Pancreas (tissue), 10 donors: ENCODE measurements around the gene SEL1L3. TPM values are rescaled to one million over a fixed set of nuclear protein-coding genes. Genes with fewer than 3 reads are reported as not detected.

ENCODE experiments used
- ATAC-seq, 4 donors: fragments of 200-7000 bp; cut with Tn5 transposase; one replicate each; pipeline versions ENCODE4 v1.8.0 to v1.9.1; 2020; ENCODE audit warnings: mild to moderate bottlenecking in 4 of 4, moderate library complexity in 4 of 4
- DNase-seq, 6 donors: peaks; one replicate each; pipeline ENCODE4 v3.0.0-alpha.2; 2020
- FAIRE-seq: peaks from 2 replicates; lab custom pipeline; 2012; peaks lifted over from hg19 to GRCh38; lab: Jason Lieb, UNC
- H3K27ac ChIP-seq, 4 donors: fragments of 200-600 bp; sonication (generic); 1 replicate in 3 of 4; 2 replicates in 1 of 4; pipeline versions ENCODE4 v1.5.0 to v1.8.0; 2020
- H3K27me3 ChIP-seq, 4 donors: fragments of 200-600 bp; one replicate each; pipeline ENCODE4 v1.8.0; 2021
- H3K36me3 ChIP-seq, 3 donors: fragments of 200-600 bp; sonication (generic) in 1 of 3; one replicate each; pipeline versions ENCODE4 v1.5.0 to v1.8.0; 2020 to 2021
- H3K4me1 ChIP-seq, 3 donors: fragments of 200-600 bp; one replicate each; pipeline ENCODE4 v1.8.0; 2021
- H3K4me3 ChIP-seq, 4 donors: fragments of 200-600 bp; sonication (generic) in 2 of 4; one replicate each; pipeline versions ENCODE4 v1.5.0 to v1.8.0; 2020 to 2021
- H3K9me3 ChIP-seq, 4 donors: fragments of 200-600 bp; one replicate each; pipeline ENCODE4 v1.8.0; 2021
- WGBS, 2 donors: extraction: QIAGEN DNeasy Blood & Tissue Kit; methylation state at CpG; one replicate each; pipeline ENCODE4 v1.1.7; 2013; 5-methylcytosine and 5-hydroxymethylcytosine counted together
- intact Hi-C, 3 donors: fragments of 100-400 bp; cut with DNase I; formaldehyde crosslinking; loops; one replicate each; pipeline versions ENCODE4 v1.11.1 to v1.14.2; 2022
- polyA plus RNA-seq, 2 donors: library from polyadenylated mRNA; stranded (reverse); fragments of 200-250 nt; gene quantifications; one replicate each; pipeline ENCODE4 v1.2.3, GENCODE V29; 2013
- total RNA-seq, 6 donors: library from RNA; stranded (reverse); fragmentation: NEBNext Ultra II Directional in 4 of 6; extraction: Animal tissue kit (Norgen Biotek cat#: 25700) in 4 of 6; gene quantifications; one replicate each; pipeline versions ENCODE4 v1.2.1 to v1.2.4, GENCODE V29; 2021 to 2023
- TF ChIP-seq, protein P1 (sequence below), 4 donors: fragments of 200-600 bp; sonication (generic) in 3 of 4; IDR thresholded peaks; one replicate each; pipeline versions ENCODE4 v1.5.0 to v1.8.0; 2021; ENCODE audit warnings: antibody characterized with exemption in 4 of 4
- donor health status: healthy with polysubstance abuse.
- donor health status: DM: no; HTN: no; CAD: no; lungs with moderate emphysema.
- donor health status: DM: no; HTN: no; CAD: no.
- donor health status: control.
- donor health status: control.
- donor health status: Bipolar disorder and iron deficiency.
- donor health status: DM: yes; HTN: yes; CAD: no.
- donor health status: DM: no; HTN: no; CAD: no.
- donor health status: DM: no; HTN: no; CAD: no.
- donor health status: DM: yes; HTN: yes; CAD: no.

The SEL1L3 gene
- total and polyA plus RNA-seq, 8 donors = 18.4 to 76.7 (median 41.0) TPM

DNA sequence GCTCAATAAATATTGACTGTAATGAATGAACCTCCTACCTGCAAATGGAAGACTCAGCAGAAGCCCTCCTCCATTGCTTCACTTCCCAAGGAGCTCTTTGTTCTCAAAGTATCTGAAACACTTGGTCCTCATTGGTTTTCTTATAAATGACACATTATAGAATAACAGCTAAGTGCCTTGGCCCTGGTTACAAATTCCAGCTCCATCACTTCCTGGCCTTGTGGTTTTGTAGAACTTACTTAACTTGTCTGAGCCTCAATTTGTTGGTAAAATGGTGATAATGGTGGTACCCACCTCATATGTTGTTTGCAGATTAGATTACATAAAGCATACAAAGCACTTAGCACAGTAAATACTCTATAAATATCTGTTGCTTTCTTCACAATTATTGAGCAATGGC is 26.0 kb upstream of the SEL1L3 start:
- Histone ChIP-seq H3K27me3 (no peaks in the 10 kb centered on the region), H3K27ac (no peak overlapping the region), H3K4me1 (no peaks in the 10 kb centered on the region), H3K4me3 (no peak overlapping the region), H3K36me3 (no peaks in the 10 kb centered on the region), H3K9me3 (no peaks in the 10 kb centered on the region)
- intact Hi-C loops = no loop called here
- DNase-seq (no peak), ATAC-seq (no peak), FAIRE-seq (no peak)
- TF ChIP-seq, protein P1, sequence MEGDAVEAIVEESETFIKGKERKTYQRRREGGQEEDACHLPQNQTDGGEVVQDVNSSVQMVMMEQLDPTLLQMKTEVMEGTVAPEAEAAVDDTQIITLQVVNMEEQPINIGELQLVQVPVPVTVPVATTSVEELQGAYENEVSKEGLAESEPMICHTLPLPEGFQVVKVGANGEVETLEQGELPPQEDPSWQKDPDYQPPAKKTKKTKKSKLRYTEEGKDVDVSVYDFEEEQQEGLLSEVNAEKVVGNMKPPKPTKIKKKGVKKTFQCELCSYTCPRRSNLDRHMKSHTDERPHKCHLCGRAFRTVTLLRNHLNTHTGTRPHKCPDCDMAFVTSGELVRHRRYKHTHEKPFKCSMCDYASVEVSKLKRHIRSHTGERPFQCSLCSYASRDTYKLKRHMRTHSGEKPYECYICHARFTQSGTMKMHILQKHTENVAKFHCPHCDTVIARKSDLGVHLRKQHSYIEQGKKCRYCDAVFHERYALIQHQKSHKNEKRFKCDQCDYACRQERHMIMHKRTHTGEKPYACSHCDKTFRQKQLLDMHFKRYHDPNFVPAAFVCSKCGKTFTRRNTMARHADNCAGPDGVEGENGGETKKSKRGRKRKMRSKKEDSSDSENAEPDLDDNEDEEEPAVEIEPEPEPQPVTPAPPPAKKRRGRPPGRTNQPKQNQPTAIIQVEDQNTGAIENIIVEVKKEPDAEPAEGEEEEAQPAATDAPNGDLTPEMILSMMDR (IDR thresholded peaks at IDR 0.05) = no peak

DNA sequence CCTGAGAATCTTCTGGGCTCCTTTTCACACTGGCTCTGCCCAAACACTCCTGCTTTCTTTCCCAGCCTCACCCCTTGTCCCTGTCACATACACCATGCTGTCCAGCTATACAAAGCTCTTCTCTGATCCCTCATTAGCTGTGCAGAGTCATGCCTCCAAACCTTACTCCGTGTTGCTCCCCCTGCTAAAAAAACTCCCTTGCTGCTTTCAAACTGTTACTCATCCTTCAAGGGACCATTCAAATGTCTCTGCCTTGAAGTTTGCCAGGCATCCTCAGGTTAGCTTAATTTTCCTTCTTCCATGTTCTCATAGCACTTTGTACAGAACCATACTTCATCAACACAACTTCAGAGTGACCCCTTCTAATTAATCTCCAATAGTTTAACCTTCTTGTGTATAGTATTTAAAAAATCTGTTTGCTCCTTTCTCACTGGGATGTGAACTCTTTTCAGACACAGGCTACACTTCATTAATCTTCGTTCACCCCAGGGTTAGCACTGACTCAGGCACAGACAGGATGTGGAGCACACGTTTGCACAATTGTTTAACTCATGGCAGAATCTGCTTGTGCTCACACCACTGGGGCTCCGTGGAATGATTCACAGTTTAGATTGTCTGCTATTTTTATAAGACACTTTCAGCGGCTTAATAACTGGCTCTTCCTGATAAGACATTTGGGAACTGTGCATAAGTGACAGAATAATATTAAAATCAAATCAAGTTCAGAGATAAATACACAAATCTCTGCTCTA is 21.4 kb upstream of the SEL1L3 start:
- H3K4me1 ChIP-seq = no peaks in the 10 kb centered on the region
- no peak for FAIRE-seq
- no peak overlapping the region for H3K4me3 ChIP-seq
- H3K27me3 ChIP-seq = no peaks in the 10 kb centered on the region
- WGBS, 2 donors = 50 to 58% methylated on average over 5 of the region's 5 CpGs
- H3K9me3 ChIP-seq = no peaks in the 10 kb centered on the region
- DNase-seq = no peak
- H3K27ac ChIP-seq = no peak overlapping the region
- intact Hi-C loops = no loop called here
- ATAC-seq = peak in 1 of 4 donors; percentile 22
- no peaks in the 10 kb centered on the region for H3K36me3 ChIP-seq
- TF ChIP-seq, protein P1 (IDR thresholded peaks at IDR 0.05) = no peak

DNA sequence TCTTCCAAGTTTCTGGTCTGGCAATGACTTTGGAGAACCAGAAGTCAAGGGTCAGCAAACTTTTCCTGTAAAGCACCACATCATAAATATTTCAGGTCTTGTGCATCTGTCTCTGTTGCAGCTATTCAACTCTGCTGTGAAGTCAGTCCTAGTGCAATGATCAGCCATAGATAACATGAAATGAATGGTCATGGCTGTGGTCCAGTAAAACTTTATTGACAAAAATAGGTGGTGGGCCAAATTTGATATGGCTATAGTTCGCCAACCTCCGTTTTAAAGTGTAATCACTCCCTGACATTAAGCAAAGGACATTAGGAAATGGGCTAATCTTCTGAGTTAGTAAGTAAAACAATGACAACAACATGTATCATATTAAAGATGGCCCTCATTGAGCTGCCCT is 20.8 kb upstream of the SEL1L3 start:
- ATAC-seq (no peak), FAIRE-seq (no peak), DNase-seq (no peak)
- no peaks in the 10 kb centered on the region for H3K9me3 ChIP-seq
- no peaks in the 10 kb centered on the region for H3K36me3 ChIP-seq
- H3K4me3 ChIP-seq = no peak overlapping the region
- H3K27me3 ChIP-seq = no peaks in the 10 kb centered on the region
- no peak overlapping the region for H3K27ac ChIP-seq
- H3K4me1 ChIP-seq = no peaks in the 10 kb centered on the region
- TF ChIP-seq, protein P1 (IDR thresholded peaks at IDR 0.05) = no peak
- 62 to 63% methylated on average over 2 of the region's 2 CpGs for WGBS, 2 donors
- intact Hi-C loops = no loop called here

DNA sequence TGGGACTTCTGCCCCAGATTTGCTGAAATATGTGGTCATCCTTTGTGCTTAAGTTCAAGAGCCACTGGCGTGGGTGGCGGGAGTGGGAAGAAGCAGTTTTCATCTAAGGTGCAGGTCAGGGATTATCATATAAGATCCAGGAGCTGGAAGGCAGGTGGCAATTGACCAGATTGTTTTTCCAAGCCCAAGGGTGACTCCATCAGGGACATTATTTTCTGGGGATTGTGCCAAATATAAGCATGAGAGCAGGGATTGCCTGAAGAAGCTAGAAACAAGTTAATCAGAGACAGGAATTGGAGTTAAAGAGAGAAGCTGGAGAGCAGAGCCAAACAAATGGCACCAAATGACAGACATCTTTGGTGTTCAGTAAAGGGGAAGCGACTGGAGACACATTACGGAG is 19.4 kb upstream of the SEL1L3 start:
- FAIRE-seq (no peak), DNase-seq (no peak), ATAC-seq (no peak)
- H3K4me3 ChIP-seq = no peak overlapping the region
- intact Hi-C loops = no loop called here
- H3K4me1 ChIP-seq = no peaks in the 10 kb centered on the region
- H3K36me3 ChIP-seq = no peaks in the 10 kb centered on the region
- TF ChIP-seq, protein P1 (IDR thresholded peaks at IDR 0.05) = no peak
- H3K27ac ChIP-seq = no peak overlapping the region
- 83 to 95% methylated on average over 4 of the region's 4 CpGs for WGBS, 2 donors
- no peaks in the 10 kb centered on the region for H3K27me3 ChIP-seq
- no peaks in the 10 kb centered on the region for H3K9me3 ChIP-seq

DNA sequence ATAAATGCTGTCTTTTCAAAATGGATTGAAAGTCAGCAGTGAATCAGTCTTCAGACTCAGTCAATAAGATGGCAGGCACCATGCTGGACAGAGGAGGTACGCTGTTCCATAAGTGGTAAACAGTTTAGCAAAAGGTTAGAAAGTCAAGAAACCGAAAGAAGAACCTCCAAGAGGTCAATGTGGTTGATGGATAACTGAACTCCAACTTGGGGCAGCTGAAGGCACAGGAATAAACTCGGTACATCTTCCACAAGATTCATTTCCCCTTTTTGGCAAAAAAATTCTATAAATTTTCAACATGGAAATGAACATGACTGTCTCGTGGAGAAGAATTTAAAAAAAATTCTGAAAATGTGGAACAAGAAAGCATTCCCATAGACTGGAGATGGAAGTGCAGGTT is 18.4 kb upstream of the SEL1L3 start:
- ATAC-seq (no peak), FAIRE-seq (no peak), DNase-seq (no peak)
- TF ChIP-seq, protein P1 (IDR thresholded peaks at IDR 0.05) = no peak
- Histone ChIP-seq H3K9me3 (no peaks in the 10 kb centered on the region), H3K4me3 (no peak overlapping the region), H3K4me1 (no peaks in the 10 kb centered on the region), H3K27ac (no peak overlapping the region), H3K36me3 (no peaks in the 10 kb centered on the region), H3K27me3 (no peaks in the 10 kb centered on the region)
- WGBS, 2 donors = 73 to 84% methylated on average over 4 of the region's 4 CpGs
- intact Hi-C loops = no loop called here
